Upper lobe of left lung (tissue), 6 donors: ENCODE measurements around the gene MRPL41. TPM values are rescaled to one million over a fixed set of nuclear protein-coding genes. Genes with fewer than 3 reads are reported as not detected.
A peak's percentile ranks its signal among the peaks of the same experiment; 100 is the strongest.
"Not testable (repeated sequence)": the region's sequence is repeated elsewhere in the genome, so short reads cannot be mapped to it uniquely, and the experiment has no call there.

ENCODE experiments used
- ATAC-seq, 2 donors: fragments of 200-7000 bp; cut with Tn5 transposase; one replicate each; pipeline ENCODE4 v1.9.1; 2022; ENCODE audit warnings: mild to moderate bottlenecking in 2 of 2, moderate library complexity in 2 of 2; ENCODE audit not compliant: low FRiP score in 2 of 2
- DNase-seq, 2 donors: peaks; one replicate each; pipeline ENCODE4 v3.0.0-alpha.2; 2019 to 2020
- H3K27ac ChIP-seq, 4 donors: fragments of 200-600 bp; sonication (generic); one replicate each; pipeline ENCODE4 v1.5.1; 2016 to 2019
- H3K27me3 ChIP-seq, 4 donors: fragments of 200-600 bp; sonication (generic); one replicate each; pipeline ENCODE4 v1.5.1; 2017 to 2019
- H3K36me3 ChIP-seq, 4 donors: fragments of 200-600 bp; sonication (generic); one replicate each; pipeline ENCODE4 v1.5.1; 2016 to 2019
- H3K4me1 ChIP-seq, 4 donors: fragments of 200-600 bp; sonication (generic); one replicate each; pipeline ENCODE4 v1.5.1; 2018 to 2019
- H3K4me3 ChIP-seq, 4 donors: fragments of 200-600 bp; sonication (generic); one replicate each; pipeline ENCODE4 v1.5.1; 2017 to 2019; ENCODE audit warnings: mild to moderate bottlenecking in 2 of 4, moderate library complexity in 1 of 4
- H3K9me3 ChIP-seq, 4 donors: fragments of 200-600 bp; sonication (generic); one replicate each; pipeline ENCODE4 v1.5.1; 2018 to 2019
- EP300 ChIP-seq, 4 donors: sonication (generic); formaldehyde crosslinking; IDR thresholded peaks; one replicate each; pipeline ENCODE4 v1.5.1; 2017; ENCODE audit warnings: antibody characterized with exemption in 4 of 4, control low read depth in 2 of 4
- POLR2A ChIP-seq, 4 donors: fragments of 450-650 bp; IDR thresholded peaks; one replicate each; pipeline ENCODE4 v1.5.1; 2016 to 2017; ENCODE audit warnings: antibody characterized with exemption in 4 of 4, mild to moderate bottlenecking in 2 of 4
- POLR2AphosphoS5 ChIP-seq, 2 donors: sonication (generic); formaldehyde crosslinking; IDR thresholded peaks; one replicate each; pipeline ENCODE4 v1.5.1; 2017; ENCODE audit warnings: antibody characterized with exemption in 2 of 2
- WGBS, 2 donors: methylation state at CpG; one replicate each; pipeline ENCODE4 v1.1.5; 2017 to 2018; 5-methylcytosine and 5-hydroxymethylcytosine counted together
- total RNA-seq, 6 donors: library from RNA; depleted of rRNA in 4 of 6; stranded (reverse); fragments of >200 nt in 4 of 6; gene quantifications; one replicate each; pipeline versions ENCODE4 v1.1.0 to v1.2.1, GENCODE V29; 2016 to 2021
- TF ChIP-seq, protein P1 (sequence below), 6 experiments: fragments of 450-650 bp in 4 of 6; fragments of 200-600 bp in 2 of 6; sonication (generic) in 2 of 6; IDR thresholded peaks; one replicate each; pipeline ENCODE4 v1.5.1; 2016 to 2019; ENCODE audit warnings: antibody characterized with exemption in 6 of 6
- donor health status: DM: no; HTN: no; CAD: no; lungs with moderate emphysema.
- donor health status: DM: no; HTN: yes; CAD: no; lungs with severe emphysema.

MRPL41 gene
- total RNA-seq, 6 donors from 2014 or later: 36.5 to 172 (median 62.1) TPM

DNA sequence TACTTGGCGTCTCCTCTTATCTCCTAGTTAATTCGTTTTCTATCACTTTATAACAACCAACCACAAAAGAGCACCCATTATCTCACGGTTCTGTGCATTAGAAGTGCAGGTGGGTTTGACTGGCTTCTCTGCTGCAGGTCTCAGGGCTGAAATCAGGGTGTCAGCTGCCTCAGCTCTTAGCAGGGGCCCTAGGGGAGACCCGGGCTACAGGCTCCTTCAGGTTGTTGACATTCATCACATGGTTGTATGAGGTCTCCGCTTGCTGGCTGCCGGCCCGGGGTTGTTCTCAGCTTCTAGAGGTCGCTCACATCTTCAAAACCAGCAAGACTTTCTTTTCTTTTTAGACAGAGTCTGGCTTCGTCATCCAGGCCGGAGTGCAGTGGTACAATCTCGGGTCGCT, 41.5 kb downstream of the MRPL41 start:
- Histone ChIP-seq H3K27ac (peak overlapping the region in 3 of 4 donors; percentile 11 to 69 (median 47)), H3K27me3 (no peaks in the 10 kb centered on the region), H3K4me1 (peaks cover 13 to 42% (median 26%) of the 10 kb centered on the region in 4 donors), H3K9me3 (no peaks in the 10 kb centered on the region), H3K36me3 (peaks cover 0 to 3% (median 2%) of the 10 kb centered on the region in 4 donors), H3K4me3 (no peak overlapping the region)
- ATAC-seq: peak in 1 of 2 donors; percentile 71
- WGBS, 2 donors: 59 to 72% methylated on average over 12 of the region's 12 CpGs
- peak in 1 of 2 donors; percentile 91 for DNase-seq
- TF ChIP-seq, protein P1, sequence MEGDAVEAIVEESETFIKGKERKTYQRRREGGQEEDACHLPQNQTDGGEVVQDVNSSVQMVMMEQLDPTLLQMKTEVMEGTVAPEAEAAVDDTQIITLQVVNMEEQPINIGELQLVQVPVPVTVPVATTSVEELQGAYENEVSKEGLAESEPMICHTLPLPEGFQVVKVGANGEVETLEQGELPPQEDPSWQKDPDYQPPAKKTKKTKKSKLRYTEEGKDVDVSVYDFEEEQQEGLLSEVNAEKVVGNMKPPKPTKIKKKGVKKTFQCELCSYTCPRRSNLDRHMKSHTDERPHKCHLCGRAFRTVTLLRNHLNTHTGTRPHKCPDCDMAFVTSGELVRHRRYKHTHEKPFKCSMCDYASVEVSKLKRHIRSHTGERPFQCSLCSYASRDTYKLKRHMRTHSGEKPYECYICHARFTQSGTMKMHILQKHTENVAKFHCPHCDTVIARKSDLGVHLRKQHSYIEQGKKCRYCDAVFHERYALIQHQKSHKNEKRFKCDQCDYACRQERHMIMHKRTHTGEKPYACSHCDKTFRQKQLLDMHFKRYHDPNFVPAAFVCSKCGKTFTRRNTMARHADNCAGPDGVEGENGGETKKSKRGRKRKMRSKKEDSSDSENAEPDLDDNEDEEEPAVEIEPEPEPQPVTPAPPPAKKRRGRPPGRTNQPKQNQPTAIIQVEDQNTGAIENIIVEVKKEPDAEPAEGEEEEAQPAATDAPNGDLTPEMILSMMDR (IDR thresholded peaks at IDR 0.05): no peak
- TF ChIP-seq EP300 (IDR thresholded peaks at IDR 0.05): no peak
- no peak for TF ChIP-seq POLR2AphosphoS5 (IDR thresholded peaks at IDR 0.05)
- no peak for TF ChIP-seq POLR2A (IDR thresholded peaks at IDR 0.05)

DNA sequence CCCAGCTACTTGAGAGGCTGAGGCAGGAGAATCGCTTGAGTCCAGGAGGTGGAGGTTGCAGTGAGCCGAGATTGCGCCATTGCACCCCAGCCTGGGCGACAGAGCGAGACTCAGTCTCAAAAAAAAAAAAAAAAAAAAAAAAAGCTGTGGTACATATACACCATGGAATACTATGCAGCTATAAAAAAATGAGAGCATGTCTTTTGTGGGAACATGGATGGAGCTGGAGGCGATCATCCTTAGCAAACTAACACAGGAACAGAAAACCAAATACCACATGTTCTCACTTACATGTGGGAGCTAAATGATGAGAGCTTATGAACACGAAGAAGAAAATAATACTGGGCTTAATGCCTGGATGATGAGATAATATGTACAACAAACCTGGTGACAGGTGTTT, 44.9 kb downstream of the MRPL41 start:
- not testable (repeated sequence) for H3K27me3 ChIP-seq, ATAC-seq, H3K36me3 ChIP-seq, H3K27ac ChIP-seq, H3K4me3 ChIP-seq, H3K9me3 ChIP-seq, DNase-seq
- peaks cover 0 to 16% (median 8%) of the 10 kb centered on the region in 4 donors for H3K4me1 ChIP-seq
- 85 to 86% methylated on average over 7 of the region's 7 CpGs for WGBS, 2 donors

- Histone ChIP-seq H3K4me3 (no peak overlapping the region), H3K27me3 (no peaks in the 10 kb centered on the region), H3K36me3 (no peaks in the 10 kb centered on the region), H3K4me1 (peaks cover 0 to 12% (median under 1%) of the 10 kb centered on the region in 4 donors), H3K9me3 (no peaks in the 10 kb centered on the region), H3K27ac (no peak overlapping the region)
- DNase-seq (no peak), ATAC-seq (no peak)
- WGBS, 2 donors: 75 to 86% methylated on average over 8 of the region's 8 CpGs
- TF ChIP-seq POLR2AphosphoS5 (IDR thresholded peaks at IDR 0.05) (no peak), POLR2A (IDR thresholded peaks at IDR 0.05) (no peak), EP300 (IDR thresholded peaks at IDR 0.05) (no peak)
- TF ChIP-seq, protein P1 (IDR thresholded peaks at IDR 0.05): no peak
Observed at GRCh38 chr9:137598943-137599342, 47.3 kb downstream of the MRPL41 start.

Other genes with a start within 250 kb of the MRPL41 start
- gene NRARP, start 249.6 kb upstream of the MRPL41 start, total RNA-seq: 10 to 100 TPM in 3 of 6 donors, 1 to 10 TPM in 3; 3.1 to 26.9 (median 9.5) TPM
- 100 to 1,000 TPM in 1 of 6 donors, 10 to 100 TPM in 5; 12.3 to 118 (median 24.8) TPM for gene EXD3, start 128.7 kb upstream of the MRPL41 start, total RNA-seq
- 10 to 100 TPM in 3 of 6 donors, 1 to 10 TPM in 3; 3.3 to 34.6 (median 11.7) TPM for gene NOXA1, start 128.5 kb upstream of the MRPL41 start, total RNA-seq
- gene ENTPD8, start 110.5 kb upstream of the MRPL41 start, total RNA-seq: under 1 TPM in 2 of 6 donors, not detected in 4; 0.15 to 0.17 TPM
- gene NSMF, start 92.5 kb upstream of the MRPL41 start, total RNA-seq: 10 to 100 TPM; 20.4 to 57.6 (median 25.9) TPM
- 100 to 1,000 TPM in 1 of 6 donors, 10 to 100 TPM in 2, 1 to 10 TPM in 3; 6.0 to 104 (median 14.0) TPM for gene PNPLA7, start 1.5 kb upstream of the MRPL41 start, total RNA-seq
- 100 to 1,000 TPM in 1 of 6 donors, 10 to 100 TPM in 5; 25.5 to 115 (median 42.4) TPM for gene DPH7, start 27.0 kb downstream of the MRPL41 start, total RNA-seq
- gene ZMYND19, start 38.6 kb downstream of the MRPL41 start, total RNA-seq: 10 to 100 TPM; 10.2 to 28.3 (median 20.9) TPM
- 100 to 1,000 TPM in 3 of 6 donors, 10 to 100 TPM in 3; 74.9 to 202 (median 99.6) TPM for gene ARRDC1, start 53.8 kb downstream of the MRPL41 start, total RNA-seq
- gene EHMT1, start 67.1 kb downstream of the MRPL41 start, total RNA-seq: 100 to 1,000 TPM in 2 of 6 donors, 10 to 100 TPM in 4; 68.0 to 183 (median 83.6) TPM